ENCODE measurements around the gene CD300LF.
A peak's percentile ranks its signal among the peaks of the same experiment; 100 is the strongest.

CD300LF gene

DNA sequence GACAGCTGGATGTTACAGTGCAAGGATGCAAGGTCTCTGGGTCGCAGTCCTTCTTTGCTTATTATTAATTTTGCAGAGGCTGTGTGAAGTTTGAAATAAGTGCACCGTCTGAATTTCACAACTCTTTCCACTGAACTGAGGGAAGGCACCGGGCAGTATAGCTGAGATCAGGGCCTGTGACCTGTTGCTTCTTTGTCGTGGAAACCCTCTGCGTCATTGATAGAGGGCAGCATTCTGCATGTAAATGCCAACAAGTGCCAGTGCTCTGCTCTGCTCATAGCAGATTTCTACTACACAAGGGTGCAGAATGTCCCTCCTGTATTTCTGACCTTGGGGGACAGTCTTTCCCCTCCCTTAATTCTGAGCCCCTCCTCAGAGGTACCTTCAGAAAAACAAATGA is 26.0 kb downstream of the CD300LF start:
- DNase-seq (ENCODE audit: low read depth), result no peak

DNA sequence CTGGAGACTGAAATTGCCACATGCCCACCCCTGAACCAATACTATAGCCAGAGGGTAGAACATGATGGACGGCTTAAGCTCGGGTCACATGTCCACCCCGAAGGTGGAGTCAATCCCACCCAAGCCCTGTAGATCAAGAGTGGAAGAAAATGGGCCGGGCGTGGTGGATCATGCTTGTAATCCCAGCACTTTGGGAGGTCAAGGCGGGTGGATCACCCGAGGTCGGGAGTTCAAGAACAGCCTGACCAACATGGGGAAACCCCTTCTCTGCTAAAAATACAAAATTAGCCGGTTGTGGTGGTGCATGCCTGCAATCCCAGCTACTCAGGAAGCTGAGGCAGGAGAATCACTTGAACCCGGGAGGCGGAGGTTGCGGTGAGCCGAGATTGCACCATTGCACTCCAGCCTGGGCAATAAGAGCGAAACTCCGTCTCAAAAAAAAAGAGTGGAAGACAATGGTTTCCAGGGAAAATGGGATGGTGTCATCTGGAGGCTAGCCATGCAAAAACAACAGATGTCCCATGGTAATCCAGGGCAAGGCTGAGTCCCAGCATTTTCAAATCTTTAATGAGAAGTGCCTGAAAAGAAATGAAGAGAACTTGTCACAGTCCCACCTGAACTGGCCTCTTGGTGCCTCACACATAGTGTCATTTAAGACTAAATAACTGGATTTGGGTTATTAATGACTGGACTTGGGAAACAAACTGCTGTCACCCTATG is 30.1 kb downstream of the CD300LF start:
- no peak for DNase-seq (ENCODE audit: low read depth)

DNA sequence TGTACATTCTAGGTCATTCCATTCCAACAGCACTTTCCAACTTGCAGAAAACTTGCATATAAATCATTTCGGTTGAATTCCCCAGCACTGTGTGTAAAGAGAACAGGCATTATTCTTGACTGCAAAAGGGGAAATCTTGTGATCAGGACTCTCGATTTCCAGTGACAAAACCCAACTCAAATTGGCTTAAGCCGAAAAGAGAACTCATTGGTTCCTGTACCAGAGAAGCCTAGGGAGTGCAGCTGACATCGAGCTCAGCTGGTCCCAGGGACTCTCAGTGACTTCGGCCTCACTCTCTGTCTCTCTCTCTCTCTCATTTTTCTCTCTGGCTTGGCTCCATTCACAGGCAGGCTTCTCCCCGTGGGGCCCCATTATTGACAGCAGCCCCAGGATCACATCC is 30.7 kb downstream of the CD300LF start:
- DNase-seq (ENCODE audit: low read depth), result no peak

GRCh38 chr17:74680941-74681340 is 31.8 kb downstream of the CD300LF start:
- DNase-seq (ENCODE audit: low read depth), result no peak

GRCh38 chr17:74680213-74680612 is 32.5 kb downstream of the CD300LF start:
- DNase-seq (ENCODE audit: low read depth), result no peak

DNA sequence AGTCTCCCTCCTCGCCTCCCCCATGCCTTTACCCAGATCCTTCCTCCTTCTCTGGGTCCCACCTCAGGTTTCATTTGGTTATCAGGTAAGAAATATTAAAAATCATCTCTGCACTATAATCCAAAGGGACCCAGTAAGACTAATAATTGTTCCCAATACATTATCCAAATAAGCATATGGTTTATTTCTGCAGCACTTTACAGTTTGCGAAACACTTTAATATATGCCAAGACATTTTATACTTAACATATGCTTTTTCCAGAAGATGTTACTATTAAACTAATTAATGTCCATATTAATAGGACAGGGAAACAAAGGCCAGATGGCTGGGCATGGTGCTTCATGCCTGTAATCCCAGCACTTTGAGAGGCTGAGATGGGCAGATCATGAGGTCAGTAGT is 33.3 kb downstream of the CD300LF start:
- no peak for DNase-seq (ENCODE audit: low read depth)

DNA sequence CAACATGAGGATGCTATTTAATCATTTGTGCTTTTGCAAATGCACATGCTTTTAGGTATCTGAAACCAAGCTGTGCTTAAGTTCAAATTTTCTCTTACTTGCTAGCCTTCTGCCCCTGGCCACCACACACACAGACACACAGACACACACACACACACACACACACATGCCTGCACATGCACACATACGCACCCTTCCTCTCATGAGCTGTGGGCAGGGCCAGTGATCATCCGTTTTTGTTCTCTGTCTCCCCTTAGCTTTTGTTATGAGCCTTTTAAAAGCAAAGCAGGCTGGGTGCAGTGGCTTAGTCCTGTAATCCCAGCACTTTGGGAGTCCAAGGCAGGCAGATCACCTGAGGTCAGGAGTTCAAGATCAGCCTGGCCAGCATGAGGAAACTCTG is 34.2 kb downstream of the CD300LF start:
- DNase-seq (ENCODE audit: low read depth), result no peak

- DNase-seq (ENCODE audit: low read depth), result no peak
These were observed 34.9 kb downstream of the CD300LF start for GRCh38 chr17:74677558-74678466.

- DNase-seq (ENCODE audit: low read depth), result peak; percentile 45
These were observed 41.5 kb downstream of the CD300LF start for GRCh38 chr17:74671031-74671771.

DNA sequence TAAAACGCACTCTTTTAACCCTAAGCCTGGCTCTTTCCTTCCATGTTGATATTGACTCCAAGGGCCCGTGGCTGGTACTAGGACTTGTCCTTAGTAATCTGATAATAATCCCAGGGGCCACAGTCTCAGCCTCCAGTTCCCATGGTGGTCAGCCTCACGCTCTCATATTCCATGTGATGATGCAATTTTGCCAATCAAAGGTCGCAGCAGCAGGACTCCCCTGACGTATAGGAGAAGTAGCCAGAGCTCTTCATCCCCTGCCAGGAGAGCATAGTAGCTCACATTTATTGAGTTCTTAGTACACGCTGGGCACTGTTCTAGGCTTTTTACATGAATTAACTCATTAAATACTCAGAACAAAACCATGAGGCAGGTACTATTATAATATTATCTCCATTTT is 42.4 kb downstream of the CD300LF start:
- no peak for DNase-seq (ENCODE audit: low read depth)

GRCh38 chr17:74663561-74663960 is 49.2 kb downstream of the CD300LF start:
- no peak for DNase-seq (ENCODE audit: low read depth)

- DNase-seq (ENCODE audit: low read depth), result no peak
These were observed 52.8 kb downstream of the CD300LF start for GRCh38 chr17:74659889-74660288.

- no peak for DNase-seq (ENCODE audit: low read depth)
These were observed 54.1 kb downstream of the CD300LF start for GRCh38 chr17:74658620-74659019.

GRCh38 chr17:74654742-74655141 is 58.0 kb downstream of the CD300LF start:
- DNase-seq (ENCODE audit: low read depth), result no peak

DNA sequence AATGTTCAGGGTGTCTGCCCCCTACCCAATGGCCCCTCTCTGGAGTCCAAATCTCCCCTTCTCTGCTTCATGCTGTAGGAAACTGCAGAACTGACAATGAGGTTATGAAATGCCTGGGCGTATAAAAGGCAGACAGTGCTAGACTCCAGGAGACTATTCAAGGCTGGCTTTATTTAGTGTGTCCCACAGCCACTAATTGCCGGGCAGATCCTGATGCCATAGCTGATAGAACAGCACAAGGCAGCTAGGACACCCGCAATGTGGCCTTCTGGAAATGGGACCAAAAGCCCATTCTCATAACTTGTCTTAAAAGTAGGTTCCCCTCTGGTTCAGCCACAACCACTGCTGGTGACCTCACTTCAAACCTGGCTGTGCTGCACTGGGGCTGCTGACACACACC is 60.7 kb downstream of the CD300LF start:
- DNase-seq (ENCODE audit: low read depth), result no peak

DNA sequence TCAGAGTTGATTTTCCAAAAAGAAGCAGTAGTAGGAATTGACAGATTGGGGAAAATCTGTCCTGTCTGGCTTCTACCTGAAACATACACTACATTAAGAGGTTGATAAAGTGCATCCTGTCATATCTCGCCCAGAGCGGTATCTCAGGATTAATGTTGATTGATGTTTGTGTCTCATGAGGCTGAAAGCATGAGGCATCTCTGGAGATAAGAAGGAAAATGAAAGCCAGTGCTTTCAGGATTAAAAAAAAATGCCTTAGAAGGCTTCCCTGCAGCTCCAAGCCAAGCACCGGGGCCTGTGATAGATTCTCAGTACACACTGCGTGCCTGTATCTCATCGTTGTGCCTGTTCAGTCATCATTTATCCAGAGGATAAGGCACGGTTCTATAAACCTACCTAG is 62.8 kb downstream of the CD300LF start:
- no peak for DNase-seq (ENCODE audit: low read depth)

DNA sequence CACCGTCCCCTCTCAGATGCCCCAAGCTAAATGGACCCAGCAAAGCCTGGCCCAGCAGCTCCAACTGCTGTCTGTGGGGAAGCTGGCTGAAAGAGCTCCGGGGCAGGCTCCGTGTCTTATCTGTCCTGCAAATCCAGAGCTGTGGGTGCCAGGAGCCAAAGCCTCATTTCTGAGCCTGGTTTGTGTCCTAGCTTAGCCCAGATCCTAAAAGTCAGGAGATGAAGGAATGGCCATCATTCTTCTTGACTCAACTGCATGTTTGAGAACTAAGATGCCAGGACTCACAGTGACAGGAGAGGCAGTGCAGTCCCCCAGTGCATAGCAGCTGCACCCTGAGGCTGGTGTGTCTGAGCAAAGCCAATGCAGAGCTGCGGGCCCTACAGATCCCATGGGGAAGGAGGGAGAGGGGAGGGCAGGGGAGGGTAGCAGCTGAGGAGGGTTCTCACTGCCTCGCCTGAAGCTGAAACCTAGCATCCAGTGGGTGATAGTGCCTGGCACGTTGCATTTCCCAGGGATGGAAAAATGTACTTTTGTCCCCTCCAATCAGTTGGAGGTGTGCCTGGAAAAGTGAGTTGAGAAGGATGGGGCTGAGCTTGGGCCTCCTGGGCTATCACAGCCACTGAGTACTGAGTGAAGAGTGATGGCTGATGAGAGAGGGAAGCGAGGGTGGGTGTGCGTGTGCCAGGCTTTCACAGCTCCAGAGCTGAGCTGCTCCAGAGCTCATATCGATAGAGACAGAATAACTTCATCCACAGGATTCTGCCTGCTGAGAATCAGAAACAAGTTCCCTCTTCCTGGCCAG is 64.7 kb downstream of the CD300LF start:
- DNase-seq (ENCODE audit: low read depth), result no peak

DNA sequence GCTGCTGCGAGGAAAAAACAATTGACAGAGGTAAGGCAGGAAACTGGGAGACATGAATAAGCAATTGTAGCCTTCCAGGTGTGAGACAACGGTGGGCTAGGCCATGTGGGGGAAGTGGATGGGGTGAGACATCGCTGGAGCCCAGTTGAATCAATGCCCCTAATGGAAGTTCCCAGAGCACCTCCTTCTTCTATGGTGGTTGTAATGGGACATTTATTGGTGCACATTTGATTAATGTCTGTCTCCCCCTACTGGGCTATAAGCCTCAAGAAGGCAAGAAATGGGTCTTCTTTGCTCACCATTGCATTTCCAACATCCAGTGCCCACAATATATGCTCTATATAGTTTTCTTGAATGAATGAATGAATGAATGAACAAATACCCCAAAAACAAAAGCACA is 66.5 kb downstream of the CD300LF start:
- no peak for DNase-seq (ENCODE audit: low read depth)

- DNase-seq (ENCODE audit: low read depth), result no peak
These were observed 67.7 kb downstream of the CD300LF start for GRCh38 chr17:74645010-74645409.

- no peak for DNase-seq (ENCODE audit: low read depth)
These were observed 68.3 kb downstream of the CD300LF start for GRCh38 chr17:74644419-74644818.

Data from stimulated activated CD8-positive, alpha-beta memory T cell treated with anti-CD3 and anti-CD28 coated beads, Interleukin-7, amount 100 ng/mL, for 24 hours (primary cell).